Brain pericyte (primary cell): ENCODE results near the gene MAP3K6.
A peak's percentile ranks its signal among the peaks of the same experiment; 100 is the strongest.

Source experiments
- DNase-seq: peaks from one replicate; pipeline ENCODE4 v3.0.0-alpha.2; 2012; ENCODE audit warnings: low read depth, low spot score

The MAP3K6 gene

GRCh38 chr1:27333717-27334279, 33.0 kb downstream of the MAP3K6 start:
- DNase-seq: no peak

- no peak for DNase-seq
Measured at GRCh38 chr1:27332536-27333281, 34.1 kb downstream of the MAP3K6 start.

GRCh38 chr1:27331922-27332321, 34.8 kb downstream of the MAP3K6 start:
- DNase-seq: no peak

- no peak for DNase-seq
Measured at GRCh38 chr1:27331426-27331825, 35.3 kb downstream of the MAP3K6 start.

GRCh38 chr1:27330786-27331185, 36.0 kb downstream of the MAP3K6 start:
- no peak for DNase-seq

GRCh38 chr1:27327964-27328363, 38.8 kb downstream of the MAP3K6 start:
- DNase-seq: no peak

- DNase-seq: no peak
Measured at GRCh38 chr1:27325286-27325685, 41.5 kb downstream of the MAP3K6 start.

- no peak for DNase-seq
Measured at GRCh38 chr1:27322569-27323240, 44.1 kb downstream of the MAP3K6 start.

GRCh38 chr1:27321813-27322568, 44.8 kb downstream of the MAP3K6 start, which contains the start of gene TMEM222:
TSS of gene TMEM222 (plus strand) at chr1:27322163. CDS start at chr1:27322198, 35 bp downstream.
- DNase-seq: peak; percentile 88

- no peak for DNase-seq
Measured at GRCh38 chr1:27318596-27318995, 48.2 kb downstream of the MAP3K6 start.

- no peak for DNase-seq
Measured at GRCh38 chr1:27318136-27318535, 48.6 kb downstream of the MAP3K6 start.

GRCh38 chr1:27316860-27317259, 49.9 kb downstream of the MAP3K6 start:
- no peak for DNase-seq

GRCh38 chr1:27314737-27315136, 52.0 kb downstream of the MAP3K6 start:
- DNase-seq: no peak

- DNase-seq: no peak
Measured at GRCh38 chr1:27314169-27314568, 52.6 kb downstream of the MAP3K6 start.

- DNase-seq: no peak
Measured at GRCh38 chr1:27307874-27308598, 58.7 kb downstream of the MAP3K6 start.

GRCh38 chr1:27306892-27307761, 59.6 kb downstream of the MAP3K6 start:
- DNase-seq: no peak

GRCh38 chr1:27306071-27306470, 60.7 kb downstream of the MAP3K6 start:
- DNase-seq: no peak
